Panc1 (cell line): ENCODE results near the gene WIZ. TPM values are rescaled to one million over a fixed set of nuclear protein-coding genes. Genes with fewer than 3 reads are reported as not detected.
A peak's percentile ranks its signal among the peaks of the same experiment; 100 is the strongest.

ENCODE experiments used
- ATAC-seq: fragments of 200-7000 bp; cut with Tn5 transposase; 2 replicates; pipeline ENCODE4 v1.9.1; 2020; ENCODE audit warnings: mild to moderate bottlenecking, moderate library complexity
- BruUV-seq: library from RNA; stranded (reverse); fragments of 400-500 nt; replicated peaks from 2 replicates; lab custom pipeline; 2021; lab: Mats Ljungman, UMichigan
- CTCF ChIA-PET: fragments of 300-600 bp; sonication (Branson Sonifier 250); formaldehyde crosslinking; loops from one replicate; lab custom pipeline; 2022; ENCODE audit warnings: antibody characterized with exemption; lab: Charles Lee
- POLR2A ChIA-PET: fragments of 300-600 bp; sonication (Branson Sonifier 250); formaldehyde crosslinking; loops from one replicate; lab custom pipeline; 2022; ENCODE audit warnings: antibody characterized with exemption; lab: Charles Lee
- DNase-seq: peaks from one replicate; pipeline ENCODE4 v3.0.0-alpha.2; 2010; ENCODE audit warnings: low read depth, low spot score
- H3K27ac ChIP-seq: 2 replicates; pipeline ENCODE4 v1.5.1; 2011; ENCODE audit warnings: mild to moderate bottlenecking, low read length, inconsistent platforms
- H3K27me3 ChIP-seq: fragments of 200-500 bp; sonication (Bioruptor generic); 2 replicates; pipeline ENCODE4 v1.6.0; 2014; ENCODE audit warnings: low read length, inconsistent platforms; ENCODE audit not compliant: control insufficient read depth, insufficient read depth
- H3K36me3 ChIP-seq: fragments of 200-500 bp; sonication (Bioruptor generic); 2 replicates; pipeline ENCODE4 v1.5.1; 2014; ENCODE audit warnings: inconsistent platforms, mild to moderate bottlenecking, low read length, moderate library complexity; ENCODE audit not compliant: control insufficient read depth, insufficient read depth
- H3K4me1 ChIP-seq: 2 replicates; pipeline ENCODE4 v1.5.1; 2011; ENCODE audit warnings: inconsistent platforms, mild to moderate bottlenecking, low read length, moderate library complexity; ENCODE audit not compliant: control insufficient read depth, insufficient read depth
- H3K4me3 ChIP-seq, 2 experiments: 2 replicates each; pipeline ENCODE4 v1.5.1; 2011 to 2012; ENCODE audit warnings: low read depth in 2 of 2, low read length in 2 of 2, mild to moderate bottlenecking in 2 of 2, inconsistent platforms in 1 of 2, moderate library complexity in 1 of 2
- H3K9me3 ChIP-seq: fragments of 200-500 bp; sonication (Bioruptor generic); 2 replicates; pipeline ENCODE4 v1.5.1; 2014; ENCODE audit warnings: low read depth, mild to moderate bottlenecking, inconsistent platforms, low read length, moderate library complexity; ENCODE audit not compliant: control insufficient read depth, insufficient read depth
- CTCF ChIP-seq: fragments of 450-650 bp; IDR thresholded peaks from 2 replicates; pipeline ENCODE4 v1.5.1; 2017; ENCODE audit warnings: mild to moderate bottlenecking
- POLR2AphosphoS5 ChIP-seq: IDR thresholded peaks from 2 replicates; pipeline ENCODE4 v1.6.1; 2012; ENCODE audit warnings: mild to moderate bottlenecking, low read depth, low read length, moderate library complexity
- REST ChIP-seq, 2 experiments: IDR thresholded peaks; 2 replicates each; pipeline ENCODE4 v1.6.1; 2011 to 2012; ENCODE audit warnings: low read depth in 2 of 2, control low read depth in 1 of 2, low read length in 1 of 2, mild to moderate bottlenecking in 1 of 2, moderate library complexity in 1 of 2; ENCODE audit not compliant: insufficient read depth in 1 of 2
- SIN3A ChIP-seq: IDR thresholded peaks from 2 replicates; pipeline ENCODE4 v1.6.1; 2012; ENCODE audit warnings: low read depth, mild to moderate bottlenecking, low read length, moderate library complexity, borderline replicate concordance; ENCODE audit not compliant: insufficient read depth
- TCF7L2 ChIP-seq: IDR thresholded peaks from 2 replicates; pipeline ENCODE4 v1.6.1; 2011; ENCODE audit warnings: mild to moderate bottlenecking, low read depth, low read length, inconsistent platforms
- in situ Hi-C: cut with HindIII; loops from 2 replicates; pipeline ENCODE4 v1.10.0; 2016; ENCODE audit warnings: low sequenced_read_pairs, low pct_unique_long_range_greater_than_20kb
- intact Hi-C: fragments of 100-400 bp; cut with micrococcal nuclease; formaldehyde crosslinking; loops from one replicate; pipeline ENCODE4 v1.10.0; 2022; ENCODE audit not compliant: unreplicated experiment
- total RNA-seq: library from RNA; stranded (reverse); gene quantifications from one replicate; pipeline ENCODE4 v1.2.1, GENCODE V29; 2021; ENCODE audit not compliant: unreplicated experiment

WIZ gene
- total RNA-seq, 1 experiment from 2014 or later, result 41.9 TPM

GRCh38 chr19:15381429-15381828 is 68.3 kb downstream of the WIZ start:
- TF ChIP-seq CTCF (no peak), SIN3A (no peak), TCF7L2 (no peak), REST (IDR thresholded peaks at IDR 0.05; ENCODE audit: insufficient read depth in 1 of 2, low read depth in 2 of 2, low read length in 1 of 2) (no peak), POLR2AphosphoS5 (no peak)
- in situ Hi-C loops (no loop called here), intact Hi-C loops (no loop called here)
- Histone ChIP-seq H3K4me3 (no peak overlapping the region), H3K4me1 (peaks cover 19% of the 10 kb centered on the region), H3K9me3 (no peaks in the 10 kb centered on the region), H3K36me3 (no peaks in the 10 kb centered on the region; the same call in 1 of the 2 replicates), H3K27ac (peak overlapping the region; percentile 77; the same call in 1 of the 2 replicates), H3K27me3 (no peaks in the 10 kb centered on the region)
- no TSS peak for BruUV-seq
- CTCF ChIA-PET, result no interaction called here
- no peak for DNase-seq
- no peak for ATAC-seq
- POLR2A ChIA-PET, result no interaction called here

- no peaks in the 10 kb centered on the region for H3K9me3 ChIP-seq
- BruUV-seq, result no TSS peak
- in situ Hi-C loops (no loop called here), intact Hi-C loops (no loop called here)
- H3K36me3 ChIP-seq, result no peaks in the 10 kb centered on the region; the same call in 1 of the 2 replicates
- no peak; the same call in 1 of the 2 replicates for TF ChIP-seq POLR2AphosphoS5
- TF ChIP-seq REST (IDR thresholded peaks at IDR 0.05; ENCODE audit: insufficient read depth in 1 of 2, low read depth in 2 of 2, low read length in 1 of 2), result no peak
- no peak for TF ChIP-seq CTCF
- no peak for TF ChIP-seq SIN3A
- no peak for TF ChIP-seq TCF7L2
- H3K27ac ChIP-seq, result peak overlapping the region; percentile 77
- ATAC-seq (peak; percentile 75), DNase-seq (no peak)
- H3K27me3 ChIP-seq, result no peaks in the 10 kb centered on the region
- peaks cover 19% of the 10 kb centered on the region for H3K4me1 ChIP-seq
- peak overlapping the region; percentile 52 to 96 for H3K4me3 ChIP-seq
- ChIA-PET POLR2A (interaction anchor here (0.6 to 1.2 kb wide), 3 partner anchors 14 to 1175 kb away, joined by 3 to 5 read pairs (median 4); partner anchors contain the start of gene AKAP8L), CTCF (interaction anchor here (0.5 to 1.1 kb wide), 4 partner anchors 99 to 267 kb away, joined by 3 to 5 read pairs (median 4); no protein-coding TSS in a partner anchor)
Measured at GRCh38 chr19:15379999-15380647, 69.6 kb downstream of the WIZ start.
